ENCODE results near the gene AHRR. TPM values are rescaled to one million over a fixed set of nuclear protein-coding genes. Genes with fewer than 3 reads are reported as not detected.
A peak's percentile ranks its signal among the peaks of the same experiment; 100 is the strongest.

The AHRR gene
- total RNA-seq, 1 donor from 2014 or later, result 54.9 TPM

GRCh38 chr5:402615-403359 is 81.3 kb downstream of the AHRR start:
- H3K4me3 Mint-ChIP-seq (ENCODE audit: unreplicated experiment), result no peak overlapping the region
- no peaks in the 10 kb centered on the region for H3K9me3 Mint-ChIP-seq (ENCODE audit: unreplicated experiment)
- H3K27me3 Mint-ChIP-seq (ENCODE audit: unreplicated experiment), result no peaks in the 10 kb centered on the region
- peak; percentile 65 for DNase-seq (ENCODE audit: extremely low spot score, unreplicated experiment)
- peaks cover 50% of the 10 kb centered on the region for H3K4me1 Mint-ChIP-seq (ENCODE audit: unreplicated experiment)
- no peak for TF ChIP-seq CTCF (IDR thresholded peaks at IDR 0.05)
- H3K27ac Mint-ChIP-seq (ENCODE audit: unreplicated experiment), result peak overlapping the region; percentile 11
- H3K36me3 Mint-ChIP-seq (ENCODE audit: unreplicated experiment), result peaks cover 31% of the 10 kb centered on the region

DNA sequence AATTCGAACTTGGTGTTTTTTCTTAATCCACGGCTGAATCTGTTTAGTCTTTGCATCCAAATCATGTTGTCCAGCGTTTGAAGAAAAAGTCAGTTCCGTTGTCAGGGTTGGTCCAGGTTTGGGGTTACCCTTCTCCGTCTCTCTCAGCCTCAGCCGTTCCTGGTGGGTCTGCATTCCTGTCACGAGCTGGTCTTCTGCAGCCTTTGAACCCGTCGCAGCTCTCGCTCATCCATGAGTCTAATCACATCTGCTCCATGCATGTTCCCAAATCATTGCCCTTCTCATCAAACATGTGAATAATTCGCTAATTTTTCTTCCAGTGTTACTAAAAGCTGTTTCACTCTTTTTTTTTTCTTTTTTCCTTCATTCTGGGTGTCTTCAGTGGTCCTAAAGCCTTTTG is 82.5 kb downstream of the AHRR start:
- H3K36me3 Mint-ChIP-seq (ENCODE audit: unreplicated experiment), result peaks cover 31% of the 10 kb centered on the region
- DNase-seq (ENCODE audit: extremely low spot score, unreplicated experiment), result peak; percentile 19
- no peak for TF ChIP-seq CTCF (IDR thresholded peaks at IDR 0.05)
- no peaks in the 10 kb centered on the region for H3K9me3 Mint-ChIP-seq (ENCODE audit: unreplicated experiment)
- H3K4me3 Mint-ChIP-seq (ENCODE audit: unreplicated experiment), result no peak overlapping the region
- H3K27ac Mint-ChIP-seq (ENCODE audit: unreplicated experiment), result peak overlapping the region; percentile 18
- no peaks in the 10 kb centered on the region for H3K27me3 Mint-ChIP-seq (ENCODE audit: unreplicated experiment)
- peaks cover 49% of the 10 kb centered on the region for H3K4me1 Mint-ChIP-seq (ENCODE audit: unreplicated experiment)

- TF ChIP-seq CTCF (IDR thresholded peaks at IDR 0.05), result no peak
- H3K27ac Mint-ChIP-seq (ENCODE audit: unreplicated experiment), result no peak overlapping the region
- peaks cover 41% of the 10 kb centered on the region for H3K4me1 Mint-ChIP-seq (ENCODE audit: unreplicated experiment)
- DNase-seq (ENCODE audit: extremely low spot score, unreplicated experiment), result peak; percentile 46
- no peaks in the 10 kb centered on the region for H3K9me3 Mint-ChIP-seq (ENCODE audit: unreplicated experiment)
- peaks cover 31% of the 10 kb centered on the region for H3K36me3 Mint-ChIP-seq (ENCODE audit: unreplicated experiment)
- H3K27me3 Mint-ChIP-seq (ENCODE audit: unreplicated experiment), result no peaks in the 10 kb centered on the region
- H3K4me3 Mint-ChIP-seq (ENCODE audit: unreplicated experiment), result no peak overlapping the region
These were observed 83.2 kb downstream of the AHRR start for GRCh38 chr5:404666-405241.

DNA sequence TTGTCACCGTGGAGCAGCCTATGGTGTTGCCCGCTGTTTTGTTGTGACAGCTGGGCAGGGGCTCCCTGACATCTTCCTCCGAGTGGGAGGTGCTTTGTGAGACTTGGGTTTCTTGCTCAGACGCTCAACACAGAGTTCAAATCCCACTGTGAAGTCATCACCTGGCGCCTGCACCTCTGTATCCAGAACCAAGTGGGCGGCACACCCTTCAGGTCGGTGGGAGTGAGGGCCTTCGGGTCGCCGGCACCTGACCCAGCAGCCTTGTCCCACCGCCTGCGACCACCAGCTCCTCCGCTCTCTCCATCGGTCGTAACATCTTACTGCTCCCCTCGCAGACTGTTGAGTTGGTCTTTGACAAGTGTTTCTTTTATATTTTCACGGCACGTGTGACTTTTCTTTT is 83.9 kb downstream of the AHRR start:
- peaks cover 31% of the 10 kb centered on the region for H3K36me3 Mint-ChIP-seq (ENCODE audit: unreplicated experiment)
- peak; percentile 73 for DNase-seq (ENCODE audit: extremely low spot score, unreplicated experiment)
- H3K4me3 Mint-ChIP-seq (ENCODE audit: unreplicated experiment), result no peak overlapping the region
- no peaks in the 10 kb centered on the region for H3K27me3 Mint-ChIP-seq (ENCODE audit: unreplicated experiment)
- no peaks in the 10 kb centered on the region for H3K9me3 Mint-ChIP-seq (ENCODE audit: unreplicated experiment)
- TF ChIP-seq CTCF (IDR thresholded peaks at IDR 0.05), result no peak
- peak overlapping the region; percentile 4 for H3K27ac Mint-ChIP-seq (ENCODE audit: unreplicated experiment)
- peaks cover 36% of the 10 kb centered on the region for H3K4me1 Mint-ChIP-seq (ENCODE audit: unreplicated experiment)

DNA sequence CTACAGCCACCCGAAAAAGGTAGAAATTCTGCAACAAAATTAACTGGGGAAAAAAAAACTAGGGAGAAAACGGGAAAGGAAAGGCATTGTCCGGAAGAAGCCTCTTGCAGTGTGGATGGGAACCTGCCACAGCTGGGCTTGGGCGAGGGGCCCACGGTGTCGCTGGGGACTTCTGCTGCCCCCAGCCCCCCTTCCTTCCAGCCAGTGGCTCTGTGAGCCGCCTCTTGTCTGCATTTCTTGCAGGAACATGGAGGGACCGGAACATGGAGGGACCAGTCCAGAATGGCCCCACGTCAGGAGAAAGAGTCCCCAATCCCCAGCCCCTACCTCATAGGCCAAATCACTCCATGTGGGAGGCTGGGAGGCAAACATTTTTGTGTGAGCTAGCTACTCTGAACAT is 84.5 kb downstream of the AHRR start:
- Mint-ChIP-seq H3K27me3 (ENCODE audit: unreplicated experiment) (no peaks in the 10 kb centered on the region), H3K4me1 (ENCODE audit: unreplicated experiment) (peaks cover 32% of the 10 kb centered on the region), H3K27ac (ENCODE audit: unreplicated experiment) (peak overlapping the region; percentile 39), H3K9me3 (ENCODE audit: unreplicated experiment) (no peaks in the 10 kb centered on the region), H3K36me3 (ENCODE audit: unreplicated experiment) (peaks cover 37% of the 10 kb centered on the region), H3K4me3 (ENCODE audit: unreplicated experiment) (no peak overlapping the region)
- TF ChIP-seq CTCF (IDR thresholded peaks at IDR 0.05), result no peak
- DNase-seq (ENCODE audit: extremely low spot score, unreplicated experiment), result peak; percentile 44

All from osteocyte (in vitro differentiated cells).